ENCODE measurements around the gene LRPAP1.

DNA sequence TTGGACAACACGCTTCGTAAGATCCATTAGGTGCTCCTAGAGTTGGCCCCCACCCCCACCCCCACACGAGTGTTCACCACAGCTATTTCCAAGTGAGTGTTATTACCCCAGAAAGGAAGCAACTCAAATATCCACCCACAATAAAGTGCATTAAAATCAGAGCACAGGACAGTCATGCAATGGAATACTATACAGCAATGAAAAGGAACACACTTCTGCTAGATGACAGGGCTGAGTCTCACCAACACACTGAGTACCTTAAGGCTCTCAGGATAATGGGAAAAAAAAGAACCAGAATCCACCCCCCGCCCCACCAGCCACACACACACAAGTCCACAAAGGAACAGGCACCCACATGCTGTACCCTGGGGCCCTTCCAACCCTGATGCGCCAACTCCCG is 21.0 kb downstream of the LRPAP1 start:
- TF ChIP-seq, protein P1, sequence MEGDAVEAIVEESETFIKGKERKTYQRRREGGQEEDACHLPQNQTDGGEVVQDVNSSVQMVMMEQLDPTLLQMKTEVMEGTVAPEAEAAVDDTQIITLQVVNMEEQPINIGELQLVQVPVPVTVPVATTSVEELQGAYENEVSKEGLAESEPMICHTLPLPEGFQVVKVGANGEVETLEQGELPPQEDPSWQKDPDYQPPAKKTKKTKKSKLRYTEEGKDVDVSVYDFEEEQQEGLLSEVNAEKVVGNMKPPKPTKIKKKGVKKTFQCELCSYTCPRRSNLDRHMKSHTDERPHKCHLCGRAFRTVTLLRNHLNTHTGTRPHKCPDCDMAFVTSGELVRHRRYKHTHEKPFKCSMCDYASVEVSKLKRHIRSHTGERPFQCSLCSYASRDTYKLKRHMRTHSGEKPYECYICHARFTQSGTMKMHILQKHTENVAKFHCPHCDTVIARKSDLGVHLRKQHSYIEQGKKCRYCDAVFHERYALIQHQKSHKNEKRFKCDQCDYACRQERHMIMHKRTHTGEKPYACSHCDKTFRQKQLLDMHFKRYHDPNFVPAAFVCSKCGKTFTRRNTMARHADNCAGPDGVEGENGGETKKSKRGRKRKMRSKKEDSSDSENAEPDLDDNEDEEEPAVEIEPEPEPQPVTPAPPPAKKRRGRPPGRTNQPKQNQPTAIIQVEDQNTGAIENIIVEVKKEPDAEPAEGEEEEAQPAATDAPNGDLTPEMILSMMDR (IDR thresholded peaks at IDR 0.05) = no peak
- no peak for TF ChIP-seq POLR2A (IDR thresholded peaks at IDR 0.05)
